WERI-Rb-1 (cell line): ENCODE data around the gene EBF3.

Source experiments
- DNase-seq: peaks from one replicate; pipeline ENCODE4 v3.0.0-alpha.2; 2020
- H3K27ac ChIP-seq: fragments of 250-450 bp; sonication (Bioruptor Pico); 2 replicates; pipeline ENCODE4 v1.5.1; 2020; ENCODE audit warnings: mild to moderate bottlenecking, moderate library complexity
- H3K27me3 ChIP-seq: fragments of 250-450 bp; sonication (Bioruptor Pico); 2 replicates; pipeline ENCODE4 v1.5.1; 2021; ENCODE audit warnings: mild to moderate bottlenecking, low read depth, moderate library complexity; ENCODE audit not compliant: insufficient read depth, severe bottlenecking
- H3K36me3 ChIP-seq: fragments of 250-450 bp; sonication (Bioruptor Pico); 2 replicates; pipeline ENCODE4 v1.5.1; 2020; ENCODE audit warnings: mild to moderate bottlenecking, moderate library complexity
- H3K4me3 ChIP-seq: 2 replicates; pipeline ENCODE4 v1.5.1; 2011; ENCODE audit warnings: low read depth, mild to moderate bottlenecking, control low read depth, low read length
- H3K9me3 ChIP-seq: fragments of 250-450 bp; sonication (Bioruptor Pico); 2 replicates; pipeline ENCODE4 v1.5.1; 2021; ENCODE audit warnings: mild to moderate bottlenecking, moderate library complexity; ENCODE audit not compliant: severe bottlenecking
- TF ChIP-seq, protein P1 (sequence below): IDR thresholded peaks from 2 replicates; pipeline ENCODE4 v1.5.1; 2011; ENCODE audit warnings: low read depth, mild to moderate bottlenecking, control low read depth, inconsistent platforms, low read length

EBF3 gene

DNA sequence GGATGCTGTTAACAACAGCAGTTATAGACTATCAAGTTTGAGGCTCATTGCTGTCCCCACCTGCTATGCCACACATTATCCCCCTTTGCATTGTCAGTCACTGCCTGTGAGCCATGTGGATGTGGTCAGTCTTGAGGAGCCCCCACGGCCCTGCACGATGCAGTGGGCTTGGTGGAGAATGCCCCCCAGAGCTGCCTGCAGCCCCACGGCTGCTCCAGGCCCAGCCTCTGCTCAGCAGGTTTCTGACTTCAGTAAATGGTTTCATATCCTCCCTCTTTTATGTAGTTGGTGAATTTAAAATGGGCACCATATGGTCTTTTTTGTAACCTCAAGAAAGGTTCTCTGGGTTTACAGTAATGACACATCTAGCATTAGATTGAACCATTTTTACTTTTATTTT, 164.1 kb downstream of the EBF3 start:
- no peak overlapping the region for H3K4me3 ChIP-seq
- DNase-seq, result no peak
- no peaks in the 10 kb centered on the region for H3K27me3 ChIP-seq
- TF ChIP-seq, protein P1, sequence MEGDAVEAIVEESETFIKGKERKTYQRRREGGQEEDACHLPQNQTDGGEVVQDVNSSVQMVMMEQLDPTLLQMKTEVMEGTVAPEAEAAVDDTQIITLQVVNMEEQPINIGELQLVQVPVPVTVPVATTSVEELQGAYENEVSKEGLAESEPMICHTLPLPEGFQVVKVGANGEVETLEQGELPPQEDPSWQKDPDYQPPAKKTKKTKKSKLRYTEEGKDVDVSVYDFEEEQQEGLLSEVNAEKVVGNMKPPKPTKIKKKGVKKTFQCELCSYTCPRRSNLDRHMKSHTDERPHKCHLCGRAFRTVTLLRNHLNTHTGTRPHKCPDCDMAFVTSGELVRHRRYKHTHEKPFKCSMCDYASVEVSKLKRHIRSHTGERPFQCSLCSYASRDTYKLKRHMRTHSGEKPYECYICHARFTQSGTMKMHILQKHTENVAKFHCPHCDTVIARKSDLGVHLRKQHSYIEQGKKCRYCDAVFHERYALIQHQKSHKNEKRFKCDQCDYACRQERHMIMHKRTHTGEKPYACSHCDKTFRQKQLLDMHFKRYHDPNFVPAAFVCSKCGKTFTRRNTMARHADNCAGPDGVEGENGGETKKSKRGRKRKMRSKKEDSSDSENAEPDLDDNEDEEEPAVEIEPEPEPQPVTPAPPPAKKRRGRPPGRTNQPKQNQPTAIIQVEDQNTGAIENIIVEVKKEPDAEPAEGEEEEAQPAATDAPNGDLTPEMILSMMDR, result no peak
- H3K9me3 ChIP-seq, result peaks cover 7% of the 10 kb centered on the region
- no peaks in the 10 kb centered on the region for H3K36me3 ChIP-seq
- no peak overlapping the region for H3K27ac ChIP-seq

DNA sequence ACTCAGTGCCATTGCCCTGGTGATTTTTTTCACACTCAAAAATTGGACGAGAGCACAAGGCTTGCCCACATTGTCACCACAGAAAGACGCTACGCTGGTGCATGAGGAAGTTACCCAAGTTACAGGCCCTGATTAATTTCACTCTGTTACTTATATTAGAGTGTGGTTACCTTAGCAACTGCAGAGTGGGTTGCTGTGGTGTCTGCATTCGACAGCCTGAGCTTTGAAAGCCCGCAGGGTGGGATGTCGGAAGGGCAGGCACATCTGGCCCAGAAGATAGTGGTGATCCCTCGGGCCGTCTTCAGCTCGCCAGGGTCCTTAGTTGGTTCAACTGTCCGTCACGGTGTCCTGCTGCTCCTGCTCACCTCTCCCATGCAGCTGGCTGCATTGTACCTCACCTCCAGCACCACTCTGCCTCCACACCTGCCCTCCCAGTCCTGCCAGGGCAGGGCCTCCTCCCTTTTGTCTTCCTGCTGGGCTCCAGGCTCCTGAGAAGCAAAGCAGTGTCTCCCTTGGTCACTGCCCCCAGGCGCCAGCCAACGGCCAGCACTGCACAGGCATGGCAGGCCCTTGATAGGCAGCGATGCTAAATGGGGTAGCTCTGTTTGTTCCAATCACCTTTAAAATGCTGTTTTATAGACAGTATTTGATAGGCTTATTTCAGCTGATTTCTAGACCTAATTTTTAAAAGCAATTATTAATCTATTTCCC, 167.2 kb downstream of the EBF3 start:
- Histone ChIP-seq H3K4me3 (no peak overlapping the region), H3K36me3 (no peaks in the 10 kb centered on the region), H3K27me3 (no peaks in the 10 kb centered on the region), H3K9me3 (no peaks in the 10 kb centered on the region), H3K27ac (no peak overlapping the region)
- no peak for DNase-seq
- TF ChIP-seq, protein P1, result no peak

DNA sequence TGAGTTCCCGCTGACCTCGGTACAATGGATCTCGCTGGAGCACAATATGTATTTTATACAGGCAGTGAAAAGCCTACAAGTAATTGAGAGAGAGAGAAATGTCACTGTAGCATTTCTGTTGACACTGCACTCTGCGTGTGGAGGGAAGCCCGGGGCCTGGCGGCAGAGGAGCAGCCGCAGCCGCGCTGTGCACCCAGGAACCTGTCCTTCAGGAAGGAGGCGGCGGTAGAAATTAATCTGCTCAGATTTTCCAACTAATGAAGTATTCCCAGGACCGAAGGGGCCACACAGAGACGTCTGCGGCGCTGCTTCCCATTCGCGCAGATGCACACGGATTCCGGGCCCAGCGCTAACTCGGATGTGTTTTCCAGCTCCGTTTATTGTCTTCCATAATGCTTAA, 170.1 kb downstream of the EBF3 start:
- no peak overlapping the region for H3K4me3 ChIP-seq
- H3K9me3 ChIP-seq, result no peaks in the 10 kb centered on the region
- DNase-seq, result no peak
- no peak overlapping the region for H3K27ac ChIP-seq
- TF ChIP-seq, protein P1, result no peak
- H3K27me3 ChIP-seq, result no peaks in the 10 kb centered on the region
- H3K36me3 ChIP-seq, result no peaks in the 10 kb centered on the region

DNA sequence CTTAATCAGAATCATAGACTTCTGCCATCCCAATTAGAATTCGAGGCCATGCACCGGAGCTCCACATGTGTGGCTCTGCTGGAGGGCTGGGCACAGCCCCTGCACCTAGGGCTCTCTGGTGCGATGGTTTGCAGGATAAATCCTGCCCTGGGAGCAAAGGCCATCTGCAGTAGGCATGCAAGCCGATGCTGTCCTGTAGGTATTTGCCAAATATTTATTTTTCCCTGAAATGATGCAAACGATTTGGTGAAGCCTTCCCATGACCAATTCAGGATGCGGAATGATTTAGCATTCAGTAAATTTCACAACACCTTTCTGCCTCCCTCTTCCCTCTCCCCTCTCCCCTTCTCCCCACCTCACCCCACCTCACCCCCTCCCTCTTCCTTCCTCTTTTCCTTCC, 170.6 kb downstream of the EBF3 start:
- Histone ChIP-seq H3K9me3 (no peaks in the 10 kb centered on the region), H3K36me3 (no peaks in the 10 kb centered on the region), H3K4me3 (no peak overlapping the region), H3K27ac (no peak overlapping the region), H3K27me3 (no peaks in the 10 kb centered on the region)
- no peak for DNase-seq
- TF ChIP-seq, protein P1, result no peak

DNA sequence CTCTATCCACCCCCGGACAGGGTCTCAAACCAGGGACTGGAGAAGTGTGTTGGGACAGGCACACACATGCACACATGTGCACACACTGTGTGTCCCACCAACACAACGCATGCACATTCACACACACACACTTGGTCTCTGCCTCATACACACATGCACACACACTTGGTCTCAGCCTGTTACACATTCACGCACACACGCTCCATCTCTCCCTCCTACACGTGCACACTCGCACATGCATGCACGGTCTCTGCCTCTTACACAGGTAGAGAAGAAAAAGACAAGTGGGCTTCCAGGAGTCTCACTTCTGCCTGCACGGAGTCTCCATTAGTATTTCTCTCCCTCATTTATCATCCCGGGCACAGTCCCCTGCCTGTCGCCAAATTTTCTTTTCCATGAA, 171.2 kb downstream of the EBF3 start:
- DNase-seq, result no peak
- TF ChIP-seq, protein P1, result no peak
- Histone ChIP-seq H3K4me3 (no peak overlapping the region), H3K9me3 (no peaks in the 10 kb centered on the region), H3K27me3 (no peaks in the 10 kb centered on the region), H3K27ac (no peak overlapping the region), H3K36me3 (no peaks in the 10 kb centered on the region)

DNA sequence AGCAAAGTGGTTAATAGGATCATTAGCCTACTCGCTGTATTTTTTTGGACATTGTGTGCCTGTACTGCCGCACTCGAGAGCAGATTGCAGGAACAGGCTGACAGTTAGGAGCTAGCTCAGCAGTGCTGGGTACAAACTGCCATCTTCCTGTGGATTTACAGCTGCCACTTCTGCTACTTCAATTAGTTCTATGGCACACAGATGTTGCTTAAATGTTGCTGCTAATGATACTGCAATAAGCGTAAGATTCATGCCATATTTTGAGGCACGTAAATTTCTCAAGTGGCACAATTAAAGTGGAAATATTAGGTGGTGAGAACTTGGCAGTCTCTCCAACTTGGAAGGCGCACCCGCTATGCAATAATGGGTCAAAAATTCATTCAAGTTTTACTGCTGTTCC, 171.9 kb downstream of the EBF3 start:
- TF ChIP-seq, protein P1, result no peak
- H3K27ac ChIP-seq, result no peak overlapping the region

More for the DNA sequence above, 171.9 kb downstream of the EBF3 start:
- Histone ChIP-seq H3K4me3 (no peak overlapping the region), H3K36me3 (no peaks in the 10 kb centered on the region), H3K9me3 (no peaks in the 10 kb centered on the region), H3K27me3 (no peaks in the 10 kb centered on the region)
- DNase-seq, result no peak
